ENCODE data around the gene RAB11A.

Gene RAB11A

DNA sequence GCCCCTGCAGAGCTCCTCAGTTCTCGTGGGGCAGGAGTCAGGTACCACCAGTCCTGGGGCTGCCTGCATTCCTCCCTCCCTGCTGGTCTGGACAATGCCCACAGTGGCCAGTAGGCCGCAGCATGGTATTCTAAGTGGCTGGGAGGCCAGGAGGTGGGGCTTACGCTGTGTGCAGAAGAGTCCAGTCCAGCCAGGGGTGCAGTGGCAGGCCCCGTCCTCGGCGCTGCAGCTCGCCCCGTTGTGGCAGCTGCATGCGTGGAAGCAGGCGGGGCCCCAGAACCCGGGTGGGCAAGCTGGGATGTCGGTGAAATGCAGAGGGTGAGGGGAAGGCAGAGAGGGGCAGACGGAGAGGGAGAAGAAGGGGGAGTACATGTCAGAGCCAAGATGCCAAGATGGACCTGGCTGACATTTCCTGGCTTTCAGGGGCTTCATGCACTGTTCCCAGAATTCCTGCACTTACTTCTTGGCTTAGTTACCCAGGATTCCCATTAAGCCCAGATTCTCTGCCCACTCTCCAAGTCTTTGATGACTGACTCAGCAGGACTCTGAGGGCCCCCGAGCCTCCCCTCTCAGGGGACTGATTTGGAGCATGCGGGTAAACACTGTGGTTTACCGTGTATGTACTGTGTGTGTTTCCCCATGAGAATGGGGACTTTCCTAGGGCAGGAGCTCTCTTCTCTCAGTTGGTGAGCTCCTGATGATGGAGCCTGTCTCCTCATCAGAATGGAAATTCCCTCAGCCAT lies 47.5 kb downstream of the RAB11A start:
- no peak overlapping the region for H2AFZ ChIP-seq (ENCODE audit: low read depth, low read length)
- H3K9ac ChIP-seq (ENCODE audit: low read length), result no peak overlapping the region
- H3K36me3 ChIP-seq (replicated peaks; ENCODE audit: low read depth, low read length), result no peaks in the 10 kb centered on the region
- no peaks in the 10 kb centered on the region for H4K20me1 ChIP-seq (ENCODE audit: insufficient read depth, low read length)
- H3K79me2 ChIP-seq (ENCODE audit: low read length), result no peaks in the 10 kb centered on the region
- H3K9me3 ChIP-seq (ENCODE audit: insufficient read depth, low read length), result no peaks in the 10 kb centered on the region
- no peaks in the 10 kb centered on the region for H3K27me3 ChIP-seq (ENCODE audit: low read depth, low read length)
- H3K4me2 ChIP-seq (ENCODE audit: low read length), result peak overlapping the region; percentile 71
- H3K27ac ChIP-seq (ENCODE audit: low read length), result no peak overlapping the region
- H3K4me1 ChIP-seq (ENCODE audit: low read length), result peaks cover 63% of the 10 kb centered on the region
- TF ChIP-seq EZH2phosphoT487 (IDR thresholded peaks at IDR 0.05; ENCODE audit: low read depth), result no peak
- TF ChIP-seq, protein P1, sequence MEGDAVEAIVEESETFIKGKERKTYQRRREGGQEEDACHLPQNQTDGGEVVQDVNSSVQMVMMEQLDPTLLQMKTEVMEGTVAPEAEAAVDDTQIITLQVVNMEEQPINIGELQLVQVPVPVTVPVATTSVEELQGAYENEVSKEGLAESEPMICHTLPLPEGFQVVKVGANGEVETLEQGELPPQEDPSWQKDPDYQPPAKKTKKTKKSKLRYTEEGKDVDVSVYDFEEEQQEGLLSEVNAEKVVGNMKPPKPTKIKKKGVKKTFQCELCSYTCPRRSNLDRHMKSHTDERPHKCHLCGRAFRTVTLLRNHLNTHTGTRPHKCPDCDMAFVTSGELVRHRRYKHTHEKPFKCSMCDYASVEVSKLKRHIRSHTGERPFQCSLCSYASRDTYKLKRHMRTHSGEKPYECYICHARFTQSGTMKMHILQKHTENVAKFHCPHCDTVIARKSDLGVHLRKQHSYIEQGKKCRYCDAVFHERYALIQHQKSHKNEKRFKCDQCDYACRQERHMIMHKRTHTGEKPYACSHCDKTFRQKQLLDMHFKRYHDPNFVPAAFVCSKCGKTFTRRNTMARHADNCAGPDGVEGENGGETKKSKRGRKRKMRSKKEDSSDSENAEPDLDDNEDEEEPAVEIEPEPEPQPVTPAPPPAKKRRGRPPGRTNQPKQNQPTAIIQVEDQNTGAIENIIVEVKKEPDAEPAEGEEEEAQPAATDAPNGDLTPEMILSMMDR (IDR thresholded peaks at IDR 0.05; ENCODE audit: low read depth, low read length), result peak; percentile 51
- H3K4me3 ChIP-seq (ENCODE audit: low read length), result peak overlapping the region; percentile 42

DNA sequence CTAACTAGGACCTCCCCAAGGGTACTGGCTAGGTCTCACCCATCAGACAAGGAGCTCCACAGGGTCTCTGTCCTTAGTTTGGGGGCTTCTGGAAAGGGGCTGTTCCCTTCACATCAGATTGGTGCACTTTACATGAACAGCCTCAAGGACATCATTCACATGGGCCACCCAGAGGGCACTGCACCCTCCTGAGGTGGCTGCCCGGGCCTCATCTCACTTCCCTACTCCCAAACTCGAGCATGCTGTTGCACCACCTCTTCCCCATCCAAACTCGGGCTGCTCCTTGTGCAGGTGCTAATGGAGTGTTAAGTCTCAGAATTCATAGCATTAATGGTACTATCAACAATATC lies 48.1 kb downstream of the RAB11A start:
- no peaks in the 10 kb centered on the region for H3K27me3 ChIP-seq (ENCODE audit: low read depth, low read length)
- no peak overlapping the region for H2AFZ ChIP-seq (ENCODE audit: low read depth, low read length)
- H3K9ac ChIP-seq (ENCODE audit: low read length), result no peak overlapping the region
- H3K79me2 ChIP-seq (ENCODE audit: low read length), result no peaks in the 10 kb centered on the region
- no peaks in the 10 kb centered on the region for H4K20me1 ChIP-seq (ENCODE audit: insufficient read depth, low read length)
- H3K4me2 ChIP-seq (ENCODE audit: low read length), result peak overlapping the region; percentile 71
- H3K4me1 ChIP-seq (ENCODE audit: low read length), result peaks cover 68% of the 10 kb centered on the region
- H3K27ac ChIP-seq (ENCODE audit: low read length), result no peak overlapping the region
- peak overlapping the region; percentile 42 for H3K4me3 ChIP-seq (ENCODE audit: low read length)
- no peaks in the 10 kb centered on the region for H3K36me3 ChIP-seq (replicated peaks; ENCODE audit: low read depth, low read length)
- no peaks in the 10 kb centered on the region for H3K9me3 ChIP-seq (ENCODE audit: insufficient read depth, low read length)
- no peak for TF ChIP-seq EZH2phosphoT487 (IDR thresholded peaks at IDR 0.05; ENCODE audit: low read depth)
- TF ChIP-seq, protein P1 (IDR thresholded peaks at IDR 0.05; ENCODE audit: low read depth, low read length), result no peak

DNA sequence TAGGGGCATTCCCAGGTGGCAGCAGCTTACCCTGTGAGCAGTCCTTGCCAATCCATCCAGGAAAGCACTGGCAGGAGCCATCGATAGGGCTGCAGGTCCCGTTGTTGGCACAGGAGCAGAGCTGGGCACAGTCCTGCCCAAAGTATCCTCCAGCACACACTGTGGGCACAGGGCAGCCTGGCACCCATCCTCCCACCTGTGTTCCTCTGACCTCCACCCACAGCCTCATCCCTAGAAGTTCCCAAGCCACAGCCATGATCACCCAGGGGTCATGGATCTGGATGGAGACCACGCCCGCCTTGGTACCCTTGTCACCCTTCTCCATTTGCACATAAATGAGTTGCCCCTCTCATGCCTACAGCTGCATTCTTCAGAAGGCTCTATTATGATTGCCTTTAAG lies 48.6 kb downstream of the RAB11A start:
- no peak overlapping the region for H3K27ac ChIP-seq (ENCODE audit: low read length)
- no peaks in the 10 kb centered on the region for H4K20me1 ChIP-seq (ENCODE audit: insufficient read depth, low read length)
- no peaks in the 10 kb centered on the region for H3K36me3 ChIP-seq (replicated peaks; ENCODE audit: low read depth, low read length)
- no peaks in the 10 kb centered on the region for H3K79me2 ChIP-seq (ENCODE audit: low read length)
- TF ChIP-seq EZH2phosphoT487 (IDR thresholded peaks at IDR 0.05; ENCODE audit: low read depth), result no peak
- TF ChIP-seq, protein P1 (IDR thresholded peaks at IDR 0.05; ENCODE audit: low read depth, low read length), result no peak
- H3K9ac ChIP-seq (ENCODE audit: low read length), result no peak overlapping the region
- H3K27me3 ChIP-seq (ENCODE audit: low read depth, low read length), result no peaks in the 10 kb centered on the region
- peak overlapping the region; percentile 71 for H3K4me2 ChIP-seq (ENCODE audit: low read length)
- no peak overlapping the region for H2AFZ ChIP-seq (ENCODE audit: low read depth, low read length)
- H3K9me3 ChIP-seq (ENCODE audit: insufficient read depth, low read length), result no peaks in the 10 kb centered on the region
- 0 out of 2 replicates have a peak overlapping the region, but pooled peaks have one; percentile 42 for H3K4me3 ChIP-seq (ENCODE audit: low read length)
- peaks cover 69% of the 10 kb centered on the region for H3K4me1 ChIP-seq (ENCODE audit: low read length)

DNA sequence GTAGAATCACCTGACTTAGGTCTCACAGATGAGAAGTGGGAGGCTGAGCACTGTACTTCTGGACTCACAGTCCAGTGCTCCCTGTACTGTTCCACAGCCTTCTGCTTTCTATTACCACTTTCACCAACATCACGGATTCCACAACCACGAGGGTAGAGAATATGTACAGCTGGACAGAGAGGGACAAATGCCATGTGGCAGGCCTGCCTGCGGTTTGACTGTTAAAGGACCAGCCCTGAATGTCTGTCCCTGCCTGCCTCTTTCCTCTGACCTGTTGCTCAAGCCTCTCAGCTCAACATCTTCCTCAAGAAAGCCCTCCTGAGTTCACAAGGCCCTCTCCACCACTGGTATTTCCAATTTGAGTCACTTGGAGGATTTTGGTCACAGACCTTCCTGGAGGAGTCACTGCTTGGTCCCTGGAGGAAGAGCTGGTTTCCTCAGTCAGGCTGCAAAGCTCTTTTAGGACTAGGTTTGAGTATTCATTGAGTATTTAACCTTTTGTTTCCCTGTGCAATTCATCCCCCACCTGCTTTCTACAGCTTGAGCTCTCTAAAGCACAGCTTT lies 49.1 kb downstream of the RAB11A start:
- TF ChIP-seq, protein P1 (IDR thresholded peaks at IDR 0.05; ENCODE audit: low read depth, low read length), result no peak
- no peak for TF ChIP-seq EZH2phosphoT487 (IDR thresholded peaks at IDR 0.05; ENCODE audit: low read depth)
- Histone ChIP-seq H3K9ac (ENCODE audit: low read length) (no peak overlapping the region), H4K20me1 (ENCODE audit: insufficient read depth, low read length) (no peaks in the 10 kb centered on the region), H3K27ac (ENCODE audit: low read length) (no peak overlapping the region), H3K9me3 (ENCODE audit: insufficient read depth, low read length) (no peaks in the 10 kb centered on the region), H3K79me2 (ENCODE audit: low read length) (no peaks in the 10 kb centered on the region), H3K4me2 (ENCODE audit: low read length) (no peak overlapping the region), H3K4me1 (ENCODE audit: low read length) (peaks cover 69% of the 10 kb centered on the region), H3K27me3 (ENCODE audit: low read depth, low read length) (no peaks in the 10 kb centered on the region), H2AFZ (ENCODE audit: low read depth, low read length) (no peak overlapping the region), H3K36me3 (replicated peaks; ENCODE audit: low read depth, low read length) (no peaks in the 10 kb centered on the region), H3K4me3 (ENCODE audit: low read length) (no peak overlapping the region)
